HCT116 (cell line): ENCODE data around the gene USP48. TPM values are rescaled to one million over a fixed set of nuclear protein-coding genes. Genes with fewer than 3 reads are reported as not detected.

ENCODE experiments used
- ATAC-seq: fragments of 200-7000 bp; cut with Tn5 transposase; 2 replicates; pipeline ENCODE4 v1.9.1; 2020; ENCODE audit warnings: mild to moderate bottlenecking, moderate library complexity
- BruUV-seq: library from RNA; stranded (reverse); fragments of 400-500 nt; replicated peaks from 2 replicates; lab custom pipeline; 2021; lab: Mats Ljungman, UMichigan
- CTCF ChIA-PET: fragments of 300-600 bp; sonication (Branson Sonifier 250); formaldehyde crosslinking; loops from one replicate; lab custom pipeline; 2021; ENCODE audit warnings: antibody characterized with exemption; lab: Charles Lee
- POLR2A ChIA-PET: fragments of 300-600, 350-600 bp; sonication (Branson Sonifier 250); formaldehyde crosslinking; loops from one replicate; lab custom pipeline; 2021; ENCODE audit warnings: antibody characterized with exemption; lab: Charles Lee
- RAD21 ChIA-PET, 2 experiments: fragments of 300-600 bp; sonication (Branson Sonifier 250); formaldehyde crosslinking; loops; one replicate each; lab custom pipeline; 2023; ENCODE audit warnings: low total read pairs in 2 of 2; ENCODE audit not compliant: uncharacterized antibody in 2 of 2, unreplicated experiment in 2 of 2, low non-redundant PET in 1 of 2; lab: Charles Lee
- DNase-seq: peaks from one replicate; pipeline ENCODE4 v3.0.0-alpha.2; 2010; ENCODE audit warnings: low read depth, low spot score
- H2AFZ ChIP-seq: fragments of 200-600 bp; shearing (Covaris generic), sonication (generic); 2 replicates; pipeline ENCODE4 v1.6.1; 2017; ENCODE audit warnings: low read depth, mixed run types, mixed read lengths, antibody characterized with exemption, low read length; ENCODE audit not compliant: poor library complexity, severe bottlenecking
- H3K27ac ChIP-seq: 2 replicates; pipeline ENCODE4 v1.5.1; 2012; ENCODE audit warnings: low read depth, low read length
- H3K27me3 ChIP-seq: fragments of 200-600 bp; sonication (generic); 2 replicates; pipeline ENCODE4 v1.6.1; 2016; ENCODE audit warnings: mixed run types, low read length, mixed read lengths; ENCODE audit not compliant: insufficient read depth
- H3K36me3 ChIP-seq, 2 experiments: fragments of 200-500 bp in 1 of 2; fragments of 200-600 bp in 1 of 2; sonication (Bioruptor generic) in 1 of 2; sonication (generic) in 1 of 2; 2 replicates each; pipeline versions ENCODE4 v1.5.1 to v1.6.1; 2014 to 2016; ENCODE audit warnings: low read length in 2 of 2, inconsistent platforms in 1 of 2, mixed read lengths in 1 of 2, mixed run types in 1 of 2; ENCODE audit not compliant: insufficient read depth in 2 of 2, control insufficient read depth in 1 of 2
- H3K4me1 ChIP-seq, 2 experiments: fragments of 200-600 bp in 1 of 2; sonication (generic) in 1 of 2; 2 replicates each; pipeline versions ENCODE4 v1.5.1 to v1.6.1; 2012 to 2017; ENCODE audit warnings: low read length in 2 of 2, inconsistent platforms in 1 of 2, mild to moderate bottlenecking in 1 of 2, mixed read lengths in 1 of 2, mixed run types in 1 of 2, moderate library complexity in 1 of 2; ENCODE audit not compliant: insufficient read depth in 2 of 2, control insufficient read depth in 1 of 2
- H3K4me2 ChIP-seq: fragments of 200-600 bp; sonication (generic); 2 replicates; pipeline ENCODE4 v1.6.1; 2017; ENCODE audit warnings: mixed run types, low read length, mixed read lengths
- H3K4me3 ChIP-seq, 2 experiments: fragments of 200-600 bp in 1 of 2; sonication (generic) in 1 of 2; replicated peaks in 1 of 2; 2 replicates each; pipeline ENCODE4 v1.5.1; 2011 to 2016; ENCODE audit warnings: low read length in 2 of 2, control low read depth in 1 of 2, low read depth in 1 of 2, mild to moderate bottlenecking in 1 of 2, mixed read lengths in 1 of 2, mixed run types in 1 of 2
- H3K79me2 ChIP-seq: fragments of 200-600 bp; sonication (generic); 2 replicates; pipeline ENCODE4 v1.6.1; 2017; ENCODE audit warnings: mild to moderate bottlenecking, mixed run types, low read length, moderate library complexity, mixed read lengths; ENCODE audit not compliant: insufficient read depth
- H3K9ac ChIP-seq: fragments of 200-600 bp; sonication (generic); 2 replicates; pipeline ENCODE4 v1.6.1; 2016; ENCODE audit warnings: low read length, mixed read lengths
- H3K9me2 ChIP-seq: fragments of 200-600 bp; sonication (generic), shearing (Covaris generic); 2 replicates; pipeline ENCODE4 v1.6.1; 2017; ENCODE audit warnings: mixed run types, mild to moderate bottlenecking, moderate library complexity; ENCODE audit not compliant: insufficient read depth
- H3K9me3 ChIP-seq, 2 experiments: fragments of 200-500 bp in 1 of 2; fragments of 200-600 bp in 1 of 2; sonication (Bioruptor generic) in 1 of 2; sonication (generic) in 1 of 2; 2 replicates each; pipeline ENCODE4 v1.6.1; 2014 to 2017; ENCODE audit warnings: low read length in 2 of 2, mixed read lengths in 2 of 2, inconsistent platforms in 1 of 2, low read depth in 1 of 2, mild to moderate bottlenecking in 1 of 2, mixed run types in 1 of 2, moderate library complexity in 1 of 2; ENCODE audit not compliant: control insufficient read depth in 1 of 2, insufficient read depth in 1 of 2
- H4K20me1 ChIP-seq: fragments of 200-600 bp; sonication (generic), shearing (Covaris generic); 2 replicates; pipeline ENCODE4 v1.6.1; 2017; ENCODE audit warnings: mixed run types, mild to moderate bottlenecking, moderate library complexity; ENCODE audit not compliant: insufficient read depth
- CBX3 ChIP-seq: IDR thresholded peaks from 2 replicates; pipeline ENCODE4 v1.6.1; 2012; ENCODE audit warnings: low read depth
- EGR1 ChIP-seq: IDR thresholded peaks from 2 replicates; pipeline ENCODE4 v1.6.1; 2012; ENCODE audit warnings: low read depth
- ELF1 ChIP-seq: IDR thresholded peaks from 2 replicates; pipeline ENCODE4 v1.6.1; 2012; ENCODE audit warnings: low read depth, borderline replicate concordance
- POLR2A ChIP-seq: IDR thresholded peaks from 2 replicates; pipeline ENCODE4 v1.7.0; 2011; ENCODE audit warnings: borderline replicate concordance; ENCODE audit not compliant: insufficient read depth, insufficient read length; ENCODE audit errors: extremely low read depth
- POLR2AphosphoS5 ChIP-seq: IDR thresholded peaks from 2 replicates; pipeline ENCODE4 v1.6.1; 2011; ENCODE audit warnings: mild to moderate bottlenecking, low read depth, low read length, moderate library complexity
- RAD21 ChIP-seq: IDR thresholded peaks from 2 replicates; pipeline ENCODE4 v1.6.1; 2012; ENCODE audit warnings: low read depth, mild to moderate bottlenecking
- SIN3A ChIP-seq: IDR thresholded peaks from 2 replicates; pipeline ENCODE4 v1.6.1; 2012; ENCODE audit warnings: low read depth
- SP1 ChIP-seq: IDR thresholded peaks from 2 replicates; pipeline ENCODE4 v1.6.1; 2012; ENCODE audit warnings: low read depth
- SRF ChIP-seq: IDR thresholded peaks from 2 replicates; pipeline ENCODE4 v1.6.1; 2012; ENCODE audit warnings: low read depth
- YY1 ChIP-seq: IDR thresholded peaks from 2 replicates; pipeline ENCODE4 v1.6.1; 2011; ENCODE audit warnings: low read length, low read depth, moderate library complexity, mild to moderate bottlenecking; ENCODE audit not compliant: insufficient replicate concordance; ENCODE audit errors: extremely low read depth
- ZNF274 ChIP-seq: fragments of 200-500 bp; sonication (Bioruptor generic); IDR thresholded peaks from 2 replicates; pipeline ENCODE4 v1.6.1; 2014; ENCODE audit warnings: mild to moderate bottlenecking, low read depth, low read length, inconsistent platforms
- intact Hi-C: fragments of 100-400 bp; cut with micrococcal nuclease; formaldehyde crosslinking; loops from 2 replicates; pipeline ENCODE4 v1.10.0; 2022
- total RNA-seq: library from RNA; stranded (reverse); gene quantifications from one replicate; pipeline ENCODE4 v1.2.1, GENCODE V29; 2021; ENCODE audit not compliant: unreplicated experiment
- TF ChIP-seq, protein P1 (sequence below): IDR thresholded peaks from 2 replicates; pipeline ENCODE4 v1.6.1; 2012; ENCODE audit warnings: low read depth
- TF ChIP-seq, protein P2 (sequence below): IDR thresholded peaks from 2 replicates; pipeline ENCODE4 v1.6.1; 2011; ENCODE audit warnings: mild to moderate bottlenecking, low read length, moderate library complexity; ENCODE audit not compliant: insufficient replicate concordance; ENCODE audit errors: extremely low read depth

Gene USP48
- total RNA-seq, 1 experiment from 2014 or later: 54.8 TPM

DNA sequence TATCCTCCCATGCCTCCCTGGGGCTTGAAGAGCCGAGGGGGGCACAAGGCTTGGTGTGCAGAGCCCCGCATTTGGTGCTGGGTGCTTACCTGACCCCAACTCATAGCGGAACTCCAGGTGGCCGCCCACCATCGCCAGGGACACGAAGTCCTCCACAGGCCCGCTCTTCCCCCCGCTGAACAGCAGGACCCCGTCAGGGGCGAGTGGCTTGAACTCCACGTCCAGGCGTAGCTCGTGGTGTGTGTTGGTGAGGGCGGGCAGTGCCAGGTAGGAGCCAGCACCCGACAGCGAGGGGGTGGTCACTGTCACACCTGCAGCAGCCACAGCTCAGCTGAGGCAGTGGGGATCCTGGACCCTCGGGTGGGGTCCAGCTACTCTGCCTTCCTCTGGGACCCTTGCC, 46.3 kb upstream of the USP48 start:
- Histone ChIP-seq H3K9me3 (no peaks in the 10 kb centered on the region), H3K4me3 (no peak overlapping the region), H3K9me2 (no peaks in the 10 kb centered on the region), H3K27ac (no peak overlapping the region), H4K20me1 (no peaks in the 10 kb centered on the region), H3K4me2 (no peak overlapping the region), H3K4me1 (no peaks in the 10 kb centered on the region), H3K36me3 (peaks cover 0 to 6% of the 10 kb centered on the region in 2 experiments; a peak in 1 of 4 replicates), H3K79me2 (no peaks in the 10 kb centered on the region), H3K9ac (no peak overlapping the region), H3K27me3 (no peaks in the 10 kb centered on the region), H2AFZ (no peak overlapping the region)
- no peak for DNase-seq
- TF ChIP-seq SP1 (no peak), YY1 (no peak), SIN3A (no peak), ELF1 (no peak), POLR2A (no peak), EGR1 (no peak), POLR2AphosphoS5 (no peak), SRF (no peak), ZNF274 (no peak), CBX3 (no peak), RAD21 (no peak)
- TF ChIP-seq, protein P1, sequence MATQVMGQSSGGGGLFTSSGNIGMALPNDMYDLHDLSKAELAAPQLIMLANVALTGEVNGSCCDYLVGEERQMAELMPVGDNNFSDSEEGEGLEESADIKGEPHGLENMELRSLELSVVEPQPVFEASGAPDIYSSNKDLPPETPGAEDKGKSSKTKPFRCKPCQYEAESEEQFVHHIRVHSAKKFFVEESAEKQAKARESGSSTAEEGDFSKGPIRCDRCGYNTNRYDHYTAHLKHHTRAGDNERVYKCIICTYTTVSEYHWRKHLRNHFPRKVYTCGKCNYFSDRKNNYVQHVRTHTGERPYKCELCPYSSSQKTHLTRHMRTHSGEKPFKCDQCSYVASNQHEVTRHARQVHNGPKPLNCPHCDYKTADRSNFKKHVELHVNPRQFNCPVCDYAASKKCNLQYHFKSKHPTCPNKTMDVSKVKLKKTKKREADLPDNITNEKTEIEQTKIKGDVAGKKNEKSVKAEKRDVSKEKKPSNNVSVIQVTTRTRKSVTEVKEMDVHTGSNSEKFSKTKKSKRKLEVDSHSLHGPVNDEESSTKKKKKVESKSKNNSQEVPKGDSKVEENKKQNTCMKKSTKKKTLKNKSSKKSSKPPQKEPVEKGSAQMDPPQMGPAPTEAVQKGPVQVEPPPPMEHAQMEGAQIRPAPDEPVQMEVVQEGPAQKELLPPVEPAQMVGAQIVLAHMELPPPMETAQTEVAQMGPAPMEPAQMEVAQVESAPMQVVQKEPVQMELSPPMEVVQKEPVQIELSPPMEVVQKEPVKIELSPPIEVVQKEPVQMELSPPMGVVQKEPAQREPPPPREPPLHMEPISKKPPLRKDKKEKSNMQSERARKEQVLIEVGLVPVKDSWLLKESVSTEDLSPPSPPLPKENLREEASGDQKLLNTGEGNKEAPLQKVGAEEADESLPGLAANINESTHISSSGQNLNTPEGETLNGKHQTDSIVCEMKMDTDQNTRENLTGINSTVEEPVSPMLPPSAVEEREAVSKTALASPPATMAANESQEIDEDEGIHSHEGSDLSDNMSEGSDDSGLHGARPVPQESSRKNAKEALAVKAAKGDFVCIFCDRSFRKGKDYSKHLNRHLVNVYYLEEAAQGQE: no peak
- TF ChIP-seq, protein P2, sequence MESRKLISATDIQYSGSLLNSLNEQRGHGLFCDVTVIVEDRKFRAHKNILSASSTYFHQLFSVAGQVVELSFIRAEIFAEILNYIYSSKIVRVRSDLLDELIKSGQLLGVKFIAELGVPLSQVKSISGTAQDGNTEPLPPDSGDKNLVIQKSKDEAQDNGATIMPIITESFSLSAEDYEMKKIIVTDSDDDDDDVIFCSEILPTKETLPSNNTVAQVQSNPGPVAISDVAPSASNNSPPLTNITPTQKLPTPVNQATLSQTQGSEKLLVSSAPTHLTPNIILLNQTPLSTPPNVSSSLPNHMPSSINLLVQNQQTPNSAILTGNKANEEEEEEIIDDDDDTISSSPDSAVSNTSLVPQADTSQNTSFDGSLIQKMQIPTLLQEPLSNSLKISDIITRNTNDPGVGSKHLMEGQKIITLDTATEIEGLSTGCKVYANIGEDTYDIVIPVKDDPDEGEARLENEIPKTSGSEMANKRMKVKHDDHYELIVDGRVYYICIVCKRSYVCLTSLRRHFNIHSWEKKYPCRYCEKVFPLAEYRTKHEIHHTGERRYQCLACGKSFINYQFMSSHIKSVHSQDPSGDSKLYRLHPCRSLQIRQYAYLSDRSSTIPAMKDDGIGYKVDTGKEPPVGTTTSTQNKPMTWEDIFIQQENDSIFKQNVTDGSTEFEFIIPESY: no peak
- no TSS peak for BruUV-seq
- no peak for ATAC-seq
- POLR2A ChIA-PET: no interaction called here
- CTCF ChIA-PET: no interaction called here
- RAD21 ChIA-PET: no interaction called here
- intact Hi-C loops: no loop called here
